ENCODE data around the gene CDK6.

GRCh38 chr7:92634205-92634604, 202.2 kb downstream of the CDK6 start:
- TF ChIP-seq CTCF (IDR thresholded peaks at IDR 0.05; ENCODE audit: low read depth, low read length, missing input control): no peak
- TF ChIP-seq FOXA1 (IDR thresholded peaks at IDR 0.05): no peak
- TF ChIP-seq RAD21 (IDR thresholded peaks at IDR 0.05): no peak
- no peak for TF ChIP-seq GABPA (IDR thresholded peaks at IDR 0.05 in 1 of 2, conservative IDR thresholded peaks at IDR 0.05 in 1 of 2)
- TF ChIP-seq ZBTB33 (IDR thresholded peaks at IDR 0.05): no peak
- TF ChIP-seq RXRA (IDR thresholded peaks at IDR 0.05): no peak
- no peak for TF ChIP-seq SP1 (IDR thresholded peaks at IDR 0.05)
- TF ChIP-seq TAF1 (conservative IDR thresholded peaks at IDR 0.05): no peak
- TF ChIP-seq ATF3 (IDR thresholded peaks at IDR 0.05): no peak
- no peak for TF ChIP-seq YY1 (IDR thresholded peaks at IDR 0.05)
- no peak for TF ChIP-seq REST (IDR thresholded peaks at IDR 0.05)

Data from liver (tissue), 3 donors.